Left renal pelvis (tissue), 4 donors: ENCODE measurements around the gene NELL2. TPM values are rescaled to one million over a fixed set of nuclear protein-coding genes. Genes with fewer than 3 reads are reported as not detected.

Source experiments
- DNase-seq, 4 donors: peaks; one replicate each; pipeline ENCODE4 v3.0.0-alpha.2; 2013; ENCODE audit warnings: low read depth in 4 of 4, low spot score in 3 of 4
- polyA plus RNA-seq, 4 donors: library from polyadenylated mRNA; unstranded; fragments of 120-200 nt; gene quantifications; one replicate each; pipeline ENCODE4 v1.2.1, GENCODE V29; 2013; ENCODE audit not compliant: insufficient read length in 4 of 4

NELL2 gene
- polyA plus RNA-seq, 4 donors, result 6.5 to 21.7 (median 15.5) TPM

DNA sequence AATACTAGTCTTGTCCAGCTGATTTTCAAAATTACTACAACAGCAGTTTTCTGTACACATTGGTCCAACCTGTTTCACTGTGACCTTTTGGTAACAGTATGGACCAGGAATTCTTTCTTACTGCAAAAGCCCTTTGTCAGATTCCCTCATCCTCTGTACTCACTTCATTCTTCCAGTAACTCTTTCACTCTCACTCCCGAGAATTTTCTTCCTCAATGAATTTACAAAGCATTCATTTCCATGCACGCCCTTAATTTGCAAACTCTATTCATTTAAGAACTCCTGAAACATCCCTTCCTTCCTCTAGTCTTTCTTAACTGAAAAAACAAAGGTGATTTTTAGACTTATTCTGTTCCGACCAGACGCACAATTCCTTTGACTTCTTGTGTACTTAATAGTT is 238.2 kb downstream of the NELL2 start:
- no peak for DNase-seq

DNA sequence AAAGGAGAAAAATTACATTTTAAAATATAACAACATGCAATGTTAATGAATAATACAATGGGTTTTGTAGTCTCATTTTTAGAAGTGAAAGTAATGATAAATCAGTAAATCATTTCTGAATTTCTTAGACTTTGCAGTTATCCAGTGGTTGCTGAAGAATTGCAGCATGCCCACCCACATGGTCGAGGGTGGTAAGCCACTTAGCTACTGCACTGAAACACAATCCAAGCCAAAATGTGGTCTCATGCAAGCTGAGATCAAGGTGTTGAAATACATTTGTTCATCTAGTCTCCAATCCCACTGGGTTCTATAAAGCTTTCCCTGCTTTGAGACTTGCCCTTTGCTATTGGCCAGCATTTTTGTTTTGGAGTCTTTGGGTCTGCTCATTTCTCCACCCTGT is 247.9 kb downstream of the NELL2 start:
- no peak for DNase-seq

DNA sequence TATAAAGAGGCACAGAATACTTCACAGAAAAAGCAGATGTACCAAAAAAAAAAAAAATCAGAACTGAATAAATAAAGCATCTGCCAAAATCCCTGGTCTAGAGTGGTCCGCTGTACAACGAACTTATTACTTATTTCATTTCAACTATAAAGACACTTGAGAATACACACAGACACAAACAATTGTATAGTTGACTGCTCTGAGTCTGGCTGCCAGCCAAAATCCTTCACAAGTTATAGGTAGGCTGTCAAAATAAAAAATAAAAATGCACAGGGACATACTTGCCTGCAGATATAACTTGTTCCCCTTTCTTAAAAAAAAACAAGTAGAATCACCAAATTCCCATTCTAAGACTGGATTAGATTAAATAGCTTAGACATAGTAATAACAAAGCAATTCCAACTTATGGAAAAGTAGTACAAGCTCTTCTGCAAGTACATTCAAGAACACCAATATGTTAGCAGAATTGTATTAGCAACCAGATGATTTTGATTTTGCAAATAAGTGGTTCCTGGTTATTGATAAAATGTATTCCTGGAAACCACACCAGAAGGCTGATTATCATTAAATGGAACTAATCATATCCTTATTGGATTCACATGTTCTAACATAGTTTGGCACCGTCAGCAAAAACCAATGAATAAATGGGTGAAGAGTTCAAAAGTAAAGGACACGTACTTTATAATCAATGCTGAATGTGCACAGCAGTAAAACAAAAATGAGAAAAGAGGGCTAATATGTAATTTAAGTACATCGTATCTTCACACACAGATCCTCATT is 248.5 kb downstream of the NELL2 start:
- DNase-seq, result no peak

DNA sequence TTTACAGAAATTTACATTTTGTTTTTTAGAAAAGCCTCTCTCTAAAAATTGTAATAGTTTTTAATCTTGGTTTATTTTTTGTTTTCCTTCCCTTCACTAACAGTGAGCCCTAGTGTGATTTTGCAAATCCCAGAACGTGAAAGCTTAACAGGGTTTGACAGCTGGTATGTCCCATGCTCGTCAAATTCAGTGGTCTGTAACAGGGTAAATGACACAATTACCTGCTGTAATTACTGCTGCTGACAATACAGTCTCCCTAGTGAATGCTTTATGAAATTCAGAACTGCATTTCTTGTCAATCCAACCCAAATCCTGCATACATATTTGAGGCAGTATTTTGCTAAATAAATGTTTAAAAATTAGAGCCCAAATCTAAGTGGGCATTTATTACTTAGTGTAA is 249.2 kb downstream of the NELL2 start:
- DNase-seq, result no peak

DNA sequence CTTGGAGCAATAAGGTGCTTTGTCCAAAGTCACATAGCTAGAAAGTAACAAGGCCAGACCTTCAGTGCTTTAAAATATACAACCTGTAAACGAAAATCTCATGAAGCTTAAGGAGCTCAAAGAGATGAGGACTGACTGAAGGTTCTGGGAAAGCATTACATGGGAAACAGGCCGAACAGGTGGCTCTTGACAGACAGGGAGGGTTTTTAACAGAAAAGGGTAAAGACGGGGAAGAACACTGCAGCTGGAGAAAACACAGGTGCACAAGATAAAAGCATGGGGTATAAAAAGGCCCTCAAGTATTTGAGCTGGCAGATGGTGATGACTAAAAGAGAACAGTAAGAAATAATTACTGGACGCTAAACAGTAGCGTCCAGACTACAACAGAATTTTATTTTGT is 257.2 kb downstream of the NELL2 start:
- DNase-seq, result no peak

DNA sequence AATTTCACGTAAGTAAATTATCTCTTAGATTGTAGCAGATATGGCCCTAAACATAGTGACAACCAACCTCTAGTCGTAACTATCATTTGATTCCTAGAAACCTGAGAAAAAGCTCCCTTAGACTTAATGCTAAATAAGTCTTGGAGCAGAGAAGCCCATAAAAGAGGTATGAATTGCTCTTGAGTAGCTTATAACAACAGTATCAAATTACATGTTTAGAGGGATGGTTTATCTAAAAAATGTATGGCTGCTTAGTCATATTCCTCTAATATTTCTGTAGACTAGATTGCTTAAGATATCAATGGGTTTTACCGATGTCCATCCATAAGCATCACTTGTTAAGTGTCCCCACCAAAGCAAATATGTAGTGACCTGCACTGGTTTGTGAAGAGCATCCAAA is 259.7 kb downstream of the NELL2 start:
- DNase-seq, result no peak

DNA sequence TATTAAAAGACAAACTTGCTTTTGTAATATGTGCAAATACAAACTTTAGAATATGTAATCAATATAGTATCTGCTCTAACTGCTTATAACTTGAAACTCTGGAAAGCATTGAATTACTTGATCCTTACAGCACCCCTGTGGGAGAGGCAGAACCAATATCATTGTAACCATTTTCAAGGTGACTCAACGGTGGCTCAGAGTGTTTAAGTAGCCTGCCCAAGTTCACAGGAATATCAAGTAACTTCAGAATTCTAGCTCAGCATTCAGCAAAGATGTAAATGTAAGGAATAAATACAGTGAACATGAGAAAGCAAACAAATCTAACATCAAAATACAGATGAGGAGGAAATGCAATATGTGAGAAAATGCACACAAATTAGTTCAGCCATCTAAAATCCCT is 264.6 kb downstream of the NELL2 start:
- no peak for DNase-seq

DNA sequence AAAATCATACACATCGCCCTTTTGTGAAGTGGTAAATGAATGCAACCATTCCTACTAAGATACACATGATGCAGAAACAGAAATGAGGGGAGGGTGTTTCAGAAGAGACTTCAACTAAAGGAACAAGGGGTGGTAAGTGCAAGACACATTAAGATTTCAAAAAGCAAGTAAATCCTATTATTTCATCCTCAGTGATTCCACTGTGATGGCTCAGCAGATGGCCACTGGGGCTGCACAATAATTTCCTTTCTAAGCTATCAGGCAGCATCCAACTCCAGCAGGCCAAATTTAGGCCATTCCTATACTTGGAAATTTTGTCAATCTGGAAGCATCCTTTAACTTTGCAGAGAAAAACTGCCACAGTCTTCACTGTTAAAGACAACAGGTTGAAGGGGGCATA is 272.4 kb downstream of the NELL2 start:
- no peak for DNase-seq

DNA sequence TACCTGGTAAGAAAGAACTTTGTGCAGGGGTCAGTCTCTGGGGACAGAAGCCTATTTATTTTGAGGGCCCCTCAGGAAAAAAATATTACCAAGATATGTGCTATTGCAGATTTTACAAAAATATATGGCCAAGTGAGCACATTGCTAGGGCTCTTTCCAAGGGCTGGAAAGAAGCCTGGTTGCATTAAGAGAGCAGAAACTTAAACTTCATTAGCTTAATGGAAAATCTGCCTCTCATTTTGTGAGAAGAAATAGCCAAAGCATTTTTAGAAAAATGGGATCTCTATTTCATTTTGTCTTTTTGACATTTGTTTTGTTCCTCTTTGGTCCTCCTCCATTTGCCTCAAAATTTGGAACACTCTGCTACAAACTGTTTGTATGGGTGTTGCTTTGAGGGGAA is 283.5 kb downstream of the NELL2 start:
- no peak for DNase-seq

DNA sequence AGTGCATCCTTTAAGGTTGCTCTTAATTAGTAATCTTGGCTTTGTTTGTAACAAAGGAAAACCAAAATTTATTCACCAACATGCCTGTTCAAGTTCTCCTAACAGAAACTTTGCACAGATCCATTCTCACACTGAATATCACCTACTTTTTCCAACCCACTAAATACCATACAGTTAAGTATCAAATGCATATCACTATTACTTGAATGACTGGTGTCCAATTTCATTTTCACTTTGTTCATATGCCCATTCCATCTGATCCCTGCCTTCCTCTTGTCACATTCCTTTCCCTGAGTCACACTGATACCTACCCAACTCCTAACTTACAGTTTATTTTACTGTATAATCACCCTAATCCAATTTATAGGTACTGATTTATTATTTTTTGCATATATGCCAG is 286.4 kb downstream of the NELL2 start:
- no peak for DNase-seq

DNA sequence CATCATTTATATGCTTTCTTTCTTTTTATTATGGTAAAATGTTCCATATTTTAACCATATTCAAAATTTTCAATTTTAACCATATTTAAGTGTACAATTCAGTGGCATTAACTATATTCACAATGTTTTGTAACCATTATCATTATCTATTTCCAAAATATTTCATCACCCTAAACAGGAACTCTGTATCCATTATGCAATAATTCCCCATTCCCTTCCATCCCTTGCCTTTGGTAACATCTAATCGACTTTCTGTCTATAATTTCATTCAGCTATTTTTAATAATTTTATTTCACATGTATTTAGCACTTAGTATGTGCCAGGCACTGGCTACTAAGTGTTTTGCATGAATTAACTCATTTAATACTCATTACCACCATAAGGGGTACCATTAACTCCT is 287.5 kb downstream of the NELL2 start:
- DNase-seq, result no peak

DNA sequence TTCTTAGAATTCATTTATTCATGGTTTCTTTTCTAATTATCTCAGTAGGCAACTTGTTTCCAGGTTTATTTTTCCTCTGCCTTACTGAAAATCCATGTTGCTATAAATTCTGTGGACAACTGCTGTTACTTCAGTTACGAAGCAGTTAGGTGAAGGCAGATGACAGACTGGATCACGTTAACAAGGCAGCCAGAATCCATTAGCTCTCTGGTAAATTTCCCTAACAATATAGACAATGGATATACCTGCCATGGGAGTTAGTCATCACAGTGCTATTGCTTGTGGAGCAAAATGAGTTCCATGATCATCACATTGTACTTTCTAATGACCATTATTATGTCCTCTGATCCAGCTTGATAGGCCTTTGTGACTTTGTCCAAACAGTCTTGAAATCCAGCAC is 291.5 kb downstream of the NELL2 start:
- DNase-seq, result no peak

DNA sequence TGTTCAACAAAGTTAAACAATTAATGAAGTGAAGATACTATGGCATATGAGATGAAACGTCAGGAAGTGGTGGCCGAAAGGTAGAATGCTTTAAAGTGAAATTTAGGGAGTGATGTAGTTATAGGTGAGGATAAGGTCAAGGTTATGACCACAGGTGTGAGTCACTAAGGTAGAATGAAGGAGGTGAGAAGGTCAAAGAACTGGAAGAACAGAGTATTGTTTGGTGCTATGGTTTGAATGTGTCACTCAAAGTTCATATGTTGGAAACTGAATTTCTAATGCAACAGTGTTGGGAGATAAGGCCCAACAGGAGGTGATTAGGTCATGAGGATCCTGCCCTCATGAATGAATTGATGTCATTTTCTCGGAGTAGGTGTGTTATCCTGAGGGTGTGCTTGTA is 293.6 kb downstream of the NELL2 start:
- DNase-seq, result no peak

DNA sequence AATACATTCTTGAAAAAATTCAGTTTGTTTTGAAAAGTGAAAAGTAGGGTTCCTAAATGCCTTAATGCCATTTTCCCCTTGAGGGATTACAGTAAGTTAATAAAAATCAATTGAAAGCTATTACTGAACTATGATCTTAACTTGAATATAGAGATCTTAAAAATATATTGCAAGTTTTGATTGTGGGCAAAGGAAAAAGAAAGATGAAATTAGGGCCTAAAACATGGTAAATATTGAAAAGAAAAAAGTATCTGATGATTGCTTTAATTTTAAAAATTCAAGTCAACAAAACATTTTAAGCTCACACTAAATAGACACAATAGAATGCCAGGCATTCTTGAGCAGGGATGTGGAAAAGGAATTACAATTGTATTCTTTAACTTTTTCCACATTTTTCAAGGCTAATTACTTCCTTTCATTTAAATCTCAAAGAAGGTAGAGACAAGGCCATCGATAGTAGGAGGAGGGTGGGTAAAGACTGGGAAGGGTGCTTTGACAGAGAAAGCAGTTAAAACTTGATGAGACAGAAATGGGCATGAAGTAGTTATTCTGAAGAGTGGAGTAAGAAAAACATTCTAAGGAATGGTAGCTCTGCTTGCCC is 294.4 kb downstream of the NELL2 start:
- DNase-seq, result no peak

DNA sequence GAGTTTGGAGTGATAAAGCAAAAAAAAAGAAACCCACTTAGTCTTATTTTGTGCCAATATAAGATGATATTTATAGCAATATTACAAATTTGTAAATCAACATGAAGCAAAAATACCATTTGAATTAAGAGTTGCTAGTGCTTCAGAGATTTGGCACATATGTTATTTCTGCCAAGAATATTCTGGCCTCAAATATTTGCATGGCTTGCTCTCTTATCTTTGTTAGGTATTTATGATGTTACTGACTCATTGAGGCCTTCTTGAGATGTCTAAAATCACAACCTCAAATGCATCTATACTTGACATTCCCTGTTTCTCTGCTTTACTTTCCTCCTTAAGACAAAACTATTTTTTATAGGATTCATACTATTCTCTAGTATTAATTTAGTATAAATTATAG is 301.5 kb downstream of the NELL2 start:
- no peak for DNase-seq

DNA sequence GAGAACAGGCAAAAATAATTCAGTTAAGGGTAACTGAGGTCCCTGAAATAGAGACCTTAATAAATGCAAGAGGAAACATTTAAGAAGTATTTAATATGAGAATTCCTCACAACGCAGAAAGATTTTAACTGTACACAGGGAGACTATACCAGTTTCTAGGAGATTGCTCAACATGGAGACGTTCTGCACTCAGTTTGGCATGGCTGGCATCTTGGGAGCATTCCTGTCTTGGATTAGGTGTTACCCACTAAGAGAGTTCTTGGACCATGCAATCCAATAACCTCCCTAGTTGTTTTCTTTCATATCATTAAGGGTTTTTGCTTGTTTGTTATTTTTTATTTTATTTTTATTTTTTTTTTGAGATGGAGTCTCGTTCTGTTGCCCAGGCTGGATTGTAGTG is 302.4 kb downstream of the NELL2 start:
- no peak for DNase-seq

DNA sequence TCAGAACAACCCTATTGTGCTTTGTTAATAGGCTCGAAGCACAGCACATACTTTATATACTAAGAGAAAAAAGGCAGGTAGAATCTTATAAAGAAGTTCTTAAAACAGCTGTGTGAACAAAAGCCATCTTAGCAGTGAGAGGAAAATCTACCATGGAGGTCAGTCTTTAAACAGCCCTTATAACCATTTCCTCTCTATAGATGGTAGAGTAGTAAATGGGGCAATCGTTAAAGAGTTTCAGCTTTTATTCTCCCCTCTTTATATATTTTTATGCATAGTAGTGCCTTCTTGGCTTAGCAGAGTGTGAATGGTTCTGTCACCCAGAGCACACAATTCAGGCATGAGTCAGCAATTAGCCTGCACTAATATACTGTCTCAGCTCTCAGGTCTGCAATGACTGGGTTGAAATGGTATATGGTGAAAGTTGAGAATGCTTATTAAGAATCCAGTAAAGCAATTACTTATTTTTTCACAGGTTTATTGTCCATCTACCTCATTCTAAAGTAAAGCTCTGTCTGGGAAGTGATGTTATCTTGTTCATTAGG is 305.0 kb downstream of the NELL2 start:
- no peak for DNase-seq

DNA sequence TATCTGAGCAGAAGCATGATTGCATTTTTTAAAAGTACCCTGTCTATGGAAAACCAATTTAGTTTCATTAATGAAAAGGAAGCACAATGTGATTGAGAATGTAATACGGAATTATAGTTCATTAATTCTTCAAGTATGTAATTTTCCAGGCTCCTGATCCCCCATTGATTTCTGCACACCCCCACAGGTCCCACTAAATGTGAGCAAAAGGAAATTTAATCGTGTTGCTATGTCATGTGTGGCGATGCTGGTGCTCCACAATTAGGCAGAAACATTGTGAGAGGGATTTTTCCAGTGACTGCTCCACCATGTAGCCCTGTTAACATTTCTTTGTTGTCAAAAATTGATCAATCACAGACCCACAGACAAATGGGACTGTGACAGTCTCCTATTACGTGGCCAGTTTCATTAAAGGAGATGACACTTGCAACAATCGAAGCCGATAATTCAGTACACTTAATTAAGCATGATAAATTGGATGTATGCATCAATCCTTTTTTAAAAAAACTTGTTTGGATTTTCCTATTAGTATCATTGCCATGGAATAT is 306.0 kb downstream of the NELL2 start:
- DNase-seq, result no peak

DNA sequence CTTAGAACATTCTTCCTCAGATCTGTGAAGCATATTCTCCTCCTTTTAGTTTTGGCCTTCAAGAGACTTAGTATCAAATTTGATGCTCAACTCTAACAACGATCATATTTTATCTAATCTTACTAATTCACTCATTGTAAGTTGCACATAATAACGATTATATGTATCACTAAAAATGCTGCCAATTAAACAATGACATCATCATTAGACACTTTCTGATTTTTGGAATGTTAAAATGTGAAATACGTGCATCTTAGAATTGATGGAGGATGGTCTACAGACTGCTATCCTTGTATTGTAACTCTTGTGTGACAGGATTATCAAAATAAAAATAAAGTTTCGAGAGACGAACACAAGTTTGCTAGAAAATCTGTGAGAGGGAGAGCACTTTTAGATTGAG is 311.0 kb downstream of the NELL2 start:
- DNase-seq, result no peak

DNA sequence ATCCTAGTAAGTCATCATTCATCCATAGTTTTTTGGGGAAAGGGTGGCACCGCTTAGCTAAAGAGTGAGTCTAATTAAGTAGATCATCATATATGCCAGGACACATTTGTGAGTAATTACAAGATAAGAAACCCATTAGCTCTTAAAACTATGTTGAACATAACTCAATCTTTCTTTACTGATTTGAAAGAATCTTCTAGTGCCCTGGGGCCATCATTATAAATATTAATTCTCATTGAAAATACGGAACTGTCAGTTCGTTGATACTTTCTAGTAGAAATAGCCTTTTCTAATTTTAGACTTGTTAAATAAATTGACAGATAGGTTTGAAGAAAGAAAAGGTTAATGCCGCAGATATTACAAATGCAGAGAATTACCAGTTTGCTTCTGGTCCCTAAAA is 312.6 kb downstream of the NELL2 start:
- DNase-seq, result no peak

DNA sequence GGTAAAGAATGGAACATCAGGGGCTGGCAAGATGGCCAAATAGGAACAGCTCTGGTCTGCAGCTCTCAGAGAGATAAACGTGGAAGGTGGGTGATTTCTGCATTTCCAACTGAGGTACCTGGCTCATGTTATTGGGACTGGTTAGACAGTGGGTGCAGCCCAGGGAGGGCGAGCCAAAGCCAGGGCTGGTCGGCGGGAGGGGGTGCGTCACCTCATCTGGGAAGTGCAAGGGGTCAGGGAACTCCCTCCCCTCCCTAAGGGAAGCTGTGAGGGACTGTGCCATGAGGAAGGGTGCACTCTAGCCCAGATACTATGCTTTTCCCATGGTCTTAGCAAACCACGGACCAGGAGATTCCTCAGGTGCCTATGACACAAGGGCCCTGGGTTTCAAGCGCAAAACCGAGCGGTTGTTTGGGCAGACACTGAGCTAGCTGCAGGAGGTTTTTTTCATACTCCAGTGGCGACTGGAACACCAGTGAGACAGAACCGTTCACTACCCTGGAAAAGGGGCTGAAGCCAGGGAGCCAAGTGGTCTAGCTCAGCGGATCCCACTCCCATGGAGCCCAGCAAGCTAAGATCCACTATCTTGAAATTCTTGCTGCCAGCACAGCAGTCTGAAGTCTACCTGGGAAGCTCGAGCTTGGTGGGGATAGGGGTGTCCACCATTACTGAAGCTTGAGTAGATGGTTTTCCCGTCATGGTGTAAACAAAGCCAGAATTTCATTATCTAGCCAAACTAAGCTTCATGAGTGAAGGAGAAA is 317.6 kb downstream of the NELL2 start:
- no peak for DNase-seq
